ENCODE data around the gene HAPLN1.

Gene HAPLN1

GRCh38 chr5:83718195-83718825 is 2.3 kb downstream of the HAPLN1 start:
- DNase-seq (ENCODE audit: low spot score), result peak; percentile 47

- no peak for DNase-seq (ENCODE audit: low spot score)
These were observed 5.2 kb downstream of the HAPLN1 start for GRCh38 chr5:83715236-83716065.

DNA sequence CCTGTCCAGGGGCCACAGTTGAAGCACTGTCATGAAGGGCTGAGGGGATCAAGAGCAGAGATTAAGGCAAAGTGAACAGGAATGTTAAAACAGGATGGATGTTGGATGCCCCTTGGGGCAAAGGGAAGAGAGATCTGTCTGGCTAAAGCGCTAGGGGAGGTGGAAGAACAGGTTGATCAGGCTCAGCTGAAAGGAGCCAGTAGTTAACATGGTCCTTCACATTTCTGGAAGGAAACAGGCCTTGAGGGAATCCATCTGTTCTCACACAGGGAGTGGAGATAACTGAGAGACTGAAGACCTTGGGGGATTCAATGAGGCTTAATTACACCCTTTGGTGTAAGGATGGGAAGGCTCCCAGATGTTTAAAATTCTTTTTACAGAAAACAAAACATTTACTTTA is 5.8 kb downstream of the HAPLN1 start:
- DNase-seq (ENCODE audit: low spot score), result no peak

DNA sequence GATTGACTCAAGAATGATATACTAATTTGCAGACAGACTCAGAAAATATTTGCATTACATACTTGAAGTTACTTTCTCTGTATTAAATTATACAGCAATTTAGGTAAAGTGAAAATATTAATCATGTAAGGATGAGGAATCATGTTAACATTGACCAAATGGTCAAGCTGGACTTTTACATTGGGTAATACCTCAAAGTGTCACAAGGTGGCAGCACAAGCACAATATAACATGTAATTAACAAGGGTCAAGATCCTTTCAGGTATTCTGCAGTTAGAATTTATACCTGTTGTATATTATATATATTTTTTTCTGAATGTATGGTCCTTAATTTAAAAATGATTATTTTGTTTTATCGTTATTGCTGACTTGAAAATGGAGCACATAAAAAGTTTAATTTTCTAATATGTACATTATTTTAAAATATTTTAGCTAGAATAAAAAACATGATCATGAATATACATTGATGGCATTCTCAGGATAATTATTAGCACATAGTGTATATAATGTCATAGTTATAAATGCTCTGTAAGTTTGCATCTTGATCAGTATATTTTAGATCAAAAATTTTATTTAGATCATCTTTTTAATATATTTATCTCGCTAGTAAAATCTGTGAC is 8.6 kb downstream of the HAPLN1 start:
- DNase-seq (ENCODE audit: low spot score), result peak; percentile 45

DNA sequence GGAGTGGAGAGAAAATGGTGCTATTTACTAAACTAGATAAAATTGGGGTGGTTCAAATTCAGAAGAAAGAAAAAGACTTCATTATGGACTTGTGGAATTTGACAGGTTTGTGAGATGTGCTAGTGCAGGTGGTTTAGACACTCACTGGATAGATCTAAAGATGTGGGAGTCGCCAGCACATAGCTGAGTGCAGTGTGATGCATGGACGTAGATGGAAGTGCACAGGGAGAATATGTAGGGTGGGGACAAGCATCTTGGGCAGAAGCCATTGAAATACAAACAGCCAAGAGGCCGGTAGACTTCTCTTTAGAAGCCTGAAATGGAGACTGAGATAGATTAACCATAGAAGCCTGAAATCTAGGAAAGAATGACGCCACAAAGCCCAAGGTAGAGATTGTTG is 10.7 kb downstream of the HAPLN1 start:
- DNase-seq (ENCODE audit: low spot score), result no peak

DNA sequence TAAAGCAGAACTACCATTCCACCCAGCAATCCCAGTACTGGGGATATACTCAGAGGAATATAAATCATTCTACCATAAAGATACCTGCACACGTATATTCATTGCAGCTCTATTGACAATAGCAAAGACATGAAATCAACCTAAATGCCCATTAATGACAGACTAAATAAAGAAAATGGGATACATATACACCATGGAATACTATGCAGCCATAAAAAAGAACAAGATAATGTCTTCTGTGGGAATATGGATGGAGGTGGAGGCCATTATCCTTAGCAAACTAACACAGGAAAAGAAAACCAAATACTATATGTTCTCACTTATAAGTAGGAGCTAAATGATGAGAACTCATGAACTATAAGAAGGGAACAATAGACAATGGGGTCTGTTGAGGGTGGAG is 12.5 kb downstream of the HAPLN1 start:
- no peak for DNase-seq (ENCODE audit: low spot score)

DNA sequence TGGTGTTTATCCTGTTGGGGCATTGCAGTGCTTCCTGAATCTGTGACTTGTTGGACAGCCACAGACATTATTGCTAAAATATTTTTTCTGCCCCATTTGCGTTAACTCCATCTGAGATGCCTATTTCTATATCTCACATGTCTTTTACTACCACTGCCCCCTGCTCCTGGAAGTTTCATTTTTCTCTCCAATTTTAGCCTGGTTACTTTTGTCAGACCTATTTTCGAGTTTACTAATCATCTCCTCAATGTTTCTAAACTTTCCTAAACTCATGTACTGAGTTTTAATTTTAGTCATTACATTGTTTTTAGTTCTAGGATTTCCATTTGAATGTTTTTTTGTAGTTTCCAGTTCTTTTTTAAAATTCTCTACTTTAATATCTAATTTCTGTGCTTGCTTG is 17.6 kb downstream of the HAPLN1 start:
- no peak for DNase-seq (ENCODE audit: low spot score)

GRCh38 chr5:83701886-83702285 is 18.8 kb downstream of the HAPLN1 start:
- no peak for DNase-seq (ENCODE audit: low spot score)

- no peak for DNase-seq (ENCODE audit: low spot score)
These were observed 30.8 kb downstream of the HAPLN1 start for GRCh38 chr5:83689881-83690280.

- no peak for DNase-seq (ENCODE audit: low spot score)
These were observed 32.4 kb downstream of the HAPLN1 start for GRCh38 chr5:83688281-83688680.

DNA sequence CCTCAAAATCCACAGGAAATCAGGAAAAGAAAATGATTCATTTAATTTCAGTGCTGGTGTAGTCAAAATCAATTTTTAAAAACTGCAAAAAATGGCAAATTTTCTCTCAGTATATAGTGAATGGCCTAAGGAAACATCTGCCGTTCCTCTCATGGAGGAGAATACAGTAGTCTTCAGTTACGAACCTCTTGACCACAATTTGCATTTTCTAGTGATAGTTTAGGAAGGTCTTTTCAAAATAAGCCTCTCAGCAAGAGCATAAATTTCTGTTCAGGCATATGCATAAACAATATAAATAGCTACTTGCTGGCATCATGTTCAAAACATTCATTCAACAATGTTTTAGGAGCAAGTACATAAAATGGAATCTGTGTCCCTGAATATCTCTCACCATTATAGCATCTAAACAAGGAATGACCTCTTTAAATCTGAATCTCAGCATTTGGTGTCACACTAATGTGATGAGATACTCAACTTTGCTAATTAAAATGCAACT is 33.5 kb downstream of the HAPLN1 start:
- no peak for DNase-seq (ENCODE audit: low spot score)

- no peak for DNase-seq (ENCODE audit: low spot score)
These were observed 34.4 kb downstream of the HAPLN1 start for GRCh38 chr5:83686251-83686650.

DNA sequence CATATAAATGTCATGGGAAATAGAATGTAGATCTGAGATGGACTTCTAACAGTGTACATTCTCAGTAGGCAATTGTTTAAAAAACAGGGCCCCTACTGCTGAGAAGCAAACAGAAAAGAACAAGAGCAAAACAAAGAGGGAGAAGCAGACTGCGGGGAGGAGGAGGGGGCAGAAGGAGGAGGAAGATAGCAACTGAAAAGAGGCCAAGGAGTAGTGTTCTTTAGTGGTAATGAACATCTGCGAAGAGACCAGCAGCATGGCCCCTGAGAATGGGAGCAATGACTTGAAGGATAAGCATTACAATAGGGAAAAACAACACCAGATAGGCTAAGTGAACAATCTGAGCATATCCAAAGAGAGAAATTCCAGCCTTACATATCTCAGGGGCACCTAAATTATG is 36.8 kb downstream of the HAPLN1 start:
- no peak for DNase-seq (ENCODE audit: low spot score)

DNA sequence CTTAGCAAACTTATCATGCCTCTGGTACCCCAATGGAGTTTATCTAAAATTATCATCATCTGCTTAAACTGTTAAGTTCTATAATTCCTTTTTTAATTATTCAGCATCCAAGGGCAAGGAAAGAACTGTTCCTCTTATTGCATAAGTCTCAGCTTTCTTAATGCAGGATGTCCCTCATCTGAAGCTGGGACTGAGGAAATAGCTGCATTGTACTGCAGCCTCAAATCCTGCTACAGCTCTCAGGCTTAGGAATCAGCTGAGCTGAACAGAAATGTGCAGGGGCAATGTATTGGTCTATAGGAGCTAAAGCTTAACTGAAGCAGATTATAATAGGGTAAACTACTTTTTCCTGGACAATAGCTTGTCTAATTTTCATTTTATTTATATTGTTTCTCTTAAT is 48.0 kb downstream of the HAPLN1 start:
- DNase-seq (ENCODE audit: low spot score), result no peak

GRCh38 chr5:83672158-83672557 is 48.5 kb downstream of the HAPLN1 start:
- no peak for DNase-seq (ENCODE audit: low spot score)

- DNase-seq (ENCODE audit: low spot score), result no peak
These were observed 55.0 kb downstream of the HAPLN1 start for GRCh38 chr5:83665631-83666030.

DNA sequence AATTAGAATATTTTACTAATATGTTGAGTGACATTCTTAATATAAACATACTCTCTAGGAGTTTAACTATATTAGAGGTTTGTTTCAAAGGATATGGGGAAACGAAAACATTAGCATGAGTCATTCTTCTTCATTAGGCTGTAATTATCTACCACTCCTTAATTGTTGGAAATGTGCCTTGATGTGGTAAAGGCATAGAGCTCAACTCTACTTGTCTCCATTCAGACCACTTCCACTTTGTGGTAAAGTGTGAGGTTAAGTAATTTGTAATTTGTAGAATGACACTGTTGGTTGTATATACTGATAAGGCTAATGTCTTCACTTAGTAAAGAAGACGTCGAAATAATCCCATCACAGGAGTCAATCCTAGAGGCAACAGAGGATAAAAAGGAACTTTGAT is 58.1 kb downstream of the HAPLN1 start:
- no peak for DNase-seq (ENCODE audit: low spot score)

DNA sequence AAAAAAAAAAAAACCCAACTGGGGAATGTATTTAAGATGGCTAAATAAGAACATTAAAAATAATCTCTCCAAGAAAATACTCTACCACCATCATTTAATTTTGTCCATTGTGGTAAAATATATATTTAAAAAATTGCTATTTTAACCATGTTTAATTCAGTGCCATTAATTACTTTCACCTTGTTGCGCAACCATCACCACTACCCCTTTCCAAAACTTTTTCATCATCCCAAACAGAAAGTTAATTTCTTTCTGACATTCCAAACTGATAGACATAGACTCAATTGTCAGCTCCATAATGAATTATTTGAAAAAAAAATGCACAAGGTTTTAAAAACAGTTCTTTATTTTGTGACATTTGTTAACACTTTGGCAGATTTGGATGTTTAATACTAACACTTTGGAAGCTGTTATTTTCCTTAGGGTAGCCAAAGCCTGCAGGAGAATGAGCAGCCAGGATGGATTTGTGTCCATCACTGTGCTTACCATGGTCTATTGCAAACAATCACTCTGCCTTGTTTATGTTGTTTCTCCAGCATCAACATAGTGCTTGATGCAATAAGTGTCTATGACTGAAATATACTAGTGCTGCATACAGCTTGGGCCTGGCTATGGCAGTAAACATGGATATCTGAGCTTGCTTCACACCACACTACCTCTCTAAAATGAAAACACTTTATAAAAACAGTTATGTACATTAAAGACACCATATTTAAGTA is 62.7 kb downstream of the HAPLN1 start:
- DNase-seq (ENCODE audit: low spot score), result no peak

GRCh38 chr5:83654427-83654994 is 66.1 kb downstream of the HAPLN1 start:
- no peak for DNase-seq (ENCODE audit: low spot score)

- no peak for DNase-seq (ENCODE audit: low spot score)
These were observed 67.0 kb downstream of the HAPLN1 start for GRCh38 chr5:83653669-83654068.

GRCh38 chr5:83645936-83646335 is 74.7 kb downstream of the HAPLN1 start:
- no peak for DNase-seq (ENCODE audit: low spot score)

DNA sequence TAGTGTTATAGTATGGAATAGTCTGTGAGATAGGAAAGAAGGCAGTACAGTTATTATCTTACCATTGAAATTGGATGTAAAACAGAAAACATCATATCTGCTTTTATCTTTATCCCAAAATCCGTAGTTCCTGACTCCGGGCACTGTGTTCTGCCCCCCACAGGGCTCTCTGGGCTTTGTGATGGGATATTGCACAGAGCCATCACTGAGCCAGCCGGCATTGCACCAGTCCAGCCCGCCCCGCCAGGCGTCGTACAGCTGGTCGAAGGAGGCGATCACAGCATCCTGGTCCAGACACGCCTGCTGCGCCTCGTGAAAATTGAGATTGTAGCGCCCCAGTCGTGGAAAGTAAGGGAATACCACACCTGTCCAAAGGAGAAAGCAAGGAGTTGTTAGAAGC is 76.4 kb downstream of the HAPLN1 start:
- no peak for DNase-seq (ENCODE audit: low spot score)

Measured in activated CD4-positive, alpha-beta T cell treated with anti-CD3 and anti-CD28 coated beads, Interleukin-2, Interleukin-4, amounts not matched to agents 100 ng/mL and 50 ng/mL, durations not matched to agents 16 hours and 8 hours (primary cell).